Activated T-cell treated with anti-CD3 and anti-CD28 coated beads for 4 hours (primary cell): ENCODE measurements around the gene RUNX1.

Source experiments
- DNase-seq: peaks from one replicate; pipeline ENCODE4 v3.0.0-alpha.2; 2020

Gene RUNX1

DNA sequence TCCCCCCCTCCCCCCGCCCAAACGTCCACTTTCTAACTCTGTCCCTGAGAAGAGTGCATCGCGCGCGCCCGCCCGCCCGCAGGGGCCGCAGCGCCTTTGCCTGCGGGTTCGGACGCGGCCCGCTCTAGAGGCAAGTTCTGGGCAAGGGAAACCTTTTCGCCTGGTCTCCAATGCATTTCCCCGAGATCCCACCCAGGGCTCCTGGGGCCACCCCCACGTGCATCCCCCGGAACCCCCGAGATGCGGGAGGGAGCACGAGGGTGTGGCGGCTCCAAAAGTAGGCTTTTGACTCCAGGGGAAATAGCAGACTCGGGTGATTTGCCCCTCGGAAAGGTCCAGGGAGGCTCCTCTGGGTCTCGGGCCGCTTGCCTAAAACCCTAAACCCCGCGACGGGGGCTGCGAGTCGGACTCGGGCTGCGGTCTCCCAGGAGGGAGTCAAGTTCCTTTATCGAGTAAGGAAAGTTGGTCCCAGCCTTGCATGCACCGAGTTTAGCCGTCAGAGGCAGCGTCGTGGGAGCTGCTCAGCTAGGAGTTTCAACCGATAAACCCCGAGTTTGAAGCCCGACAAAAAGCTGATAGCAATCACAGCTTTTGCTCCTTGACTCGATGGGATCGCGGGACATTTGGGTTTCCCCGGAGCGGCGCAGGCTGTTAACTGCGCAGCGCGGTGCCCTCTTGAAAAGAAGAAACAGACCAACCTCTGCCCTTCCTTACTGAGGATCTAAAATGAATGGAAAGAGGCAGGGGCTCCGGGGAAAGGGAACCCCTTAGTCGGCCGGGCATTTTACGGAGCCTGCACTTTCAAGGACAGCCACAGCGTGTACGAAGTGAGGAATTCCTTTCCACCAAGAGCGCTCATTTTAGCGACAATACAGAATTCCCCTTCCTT, 158.1 kb downstream of the RUNX1 start:
- no peak for DNase-seq

DNA sequence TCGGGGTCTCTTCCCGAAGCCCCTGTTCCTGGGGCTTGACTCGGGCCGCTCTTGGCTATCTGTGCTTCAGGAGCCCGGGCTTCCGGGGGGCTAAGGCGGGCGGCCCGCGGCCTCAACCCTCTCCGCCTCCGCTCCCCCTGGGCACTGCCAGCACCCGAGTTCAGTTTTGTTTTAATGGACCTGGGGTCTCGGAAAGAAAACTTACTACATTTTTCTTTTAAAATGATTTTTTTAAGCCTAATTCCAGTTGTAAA, 158.7 kb downstream of the RUNX1 start:
- no peak for DNase-seq

DNA sequence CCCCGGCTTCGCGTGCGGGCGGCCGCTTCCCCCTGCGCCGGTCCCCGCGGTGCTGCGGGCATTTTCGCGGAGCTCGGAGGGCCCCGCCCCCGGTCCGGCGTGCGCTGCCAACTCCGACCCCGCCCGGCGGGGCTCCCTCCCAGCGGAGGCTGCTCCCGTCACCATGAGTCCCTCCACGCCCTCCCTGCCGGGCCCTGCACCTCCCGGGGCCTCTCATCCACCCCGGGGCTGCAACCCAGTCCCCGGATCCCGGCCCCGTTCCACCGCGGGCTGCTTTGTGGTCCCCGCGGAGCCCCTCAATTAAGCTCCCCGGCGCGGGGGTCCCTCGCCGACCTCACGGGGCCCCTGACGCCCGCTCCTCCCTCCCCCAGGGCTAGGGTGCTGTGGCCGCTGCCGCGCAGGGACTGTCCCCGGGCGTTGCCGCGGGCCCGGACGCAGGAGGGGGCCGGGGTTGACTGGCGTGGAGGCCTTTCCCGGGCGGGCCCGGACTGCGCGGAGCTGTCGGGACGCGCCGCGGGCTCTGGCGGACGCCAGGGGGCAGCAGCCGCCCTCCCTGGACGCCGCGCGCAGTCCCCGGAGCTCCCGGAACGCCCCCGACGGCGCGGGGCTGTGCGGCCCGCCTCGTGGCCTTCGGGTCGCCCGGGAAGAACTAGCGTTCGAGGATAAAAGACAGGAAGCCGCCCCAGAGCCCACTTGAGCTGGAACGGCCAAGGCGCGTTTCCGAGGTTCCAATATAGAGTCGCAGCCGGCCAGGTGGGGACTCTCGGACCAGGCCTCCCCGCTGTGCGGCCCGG, 159.2 kb downstream of the RUNX1 start:
- DNase-seq, result peak; percentile 67

DNA sequence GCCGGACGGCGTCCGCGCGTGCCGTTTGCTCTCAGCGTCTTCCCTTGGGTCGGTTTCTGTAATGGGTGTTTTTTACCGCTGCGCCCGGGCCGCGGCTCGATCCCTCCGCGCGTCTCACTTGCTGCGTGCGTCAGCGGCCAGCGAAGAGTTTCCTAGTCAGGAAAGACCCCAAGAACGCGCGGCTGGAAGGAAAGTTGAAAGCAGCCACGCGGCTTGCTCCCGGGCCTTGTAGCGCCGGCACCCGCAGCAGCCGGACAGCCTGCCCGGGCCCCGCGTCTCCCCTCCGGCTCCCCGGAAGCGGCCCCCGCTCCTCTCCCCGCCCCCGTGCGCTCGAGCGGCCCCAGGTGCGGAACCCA, 159.8 kb downstream of the RUNX1 start:
- peak; percentile 56 for DNase-seq

DNA sequence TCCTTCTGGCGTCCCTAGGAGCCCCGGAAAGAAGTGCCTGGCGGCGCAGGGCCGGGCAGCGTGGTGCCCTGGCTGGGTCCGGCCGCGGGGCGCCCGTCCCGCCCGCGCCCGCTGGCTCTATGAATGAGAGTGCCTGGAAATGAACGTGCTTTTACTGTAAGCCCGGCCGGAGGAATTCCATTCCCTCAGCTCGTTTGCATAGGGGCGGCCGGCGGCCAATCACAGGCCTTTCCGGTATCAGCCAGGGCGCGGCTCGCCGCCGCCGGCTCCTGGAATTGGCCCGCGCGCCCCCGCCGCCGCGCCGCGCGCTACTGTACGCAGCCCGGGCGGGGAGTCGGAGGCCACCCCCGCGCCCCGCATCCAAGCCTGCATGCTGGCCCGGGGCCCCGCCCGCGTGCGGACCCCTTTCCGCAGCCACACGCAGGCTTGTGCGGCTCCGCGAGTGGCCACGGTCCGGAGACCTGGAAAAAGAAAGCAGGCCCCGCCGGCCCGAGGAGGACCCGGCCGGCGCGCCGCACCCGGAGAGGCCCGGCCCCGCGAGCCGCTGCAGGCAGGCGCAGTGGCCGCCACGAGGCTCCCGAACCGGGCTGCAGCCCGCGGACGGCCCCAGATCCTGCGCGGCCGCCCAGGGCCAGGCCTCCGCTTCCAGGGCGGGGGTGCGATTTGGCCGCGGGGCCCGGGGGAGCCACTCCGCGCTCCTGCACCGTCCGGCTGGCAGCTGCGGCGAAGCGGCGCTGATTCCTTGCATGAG, 160.4 kb downstream of the RUNX1 start:
- peak; percentile 73 for DNase-seq

DNA sequence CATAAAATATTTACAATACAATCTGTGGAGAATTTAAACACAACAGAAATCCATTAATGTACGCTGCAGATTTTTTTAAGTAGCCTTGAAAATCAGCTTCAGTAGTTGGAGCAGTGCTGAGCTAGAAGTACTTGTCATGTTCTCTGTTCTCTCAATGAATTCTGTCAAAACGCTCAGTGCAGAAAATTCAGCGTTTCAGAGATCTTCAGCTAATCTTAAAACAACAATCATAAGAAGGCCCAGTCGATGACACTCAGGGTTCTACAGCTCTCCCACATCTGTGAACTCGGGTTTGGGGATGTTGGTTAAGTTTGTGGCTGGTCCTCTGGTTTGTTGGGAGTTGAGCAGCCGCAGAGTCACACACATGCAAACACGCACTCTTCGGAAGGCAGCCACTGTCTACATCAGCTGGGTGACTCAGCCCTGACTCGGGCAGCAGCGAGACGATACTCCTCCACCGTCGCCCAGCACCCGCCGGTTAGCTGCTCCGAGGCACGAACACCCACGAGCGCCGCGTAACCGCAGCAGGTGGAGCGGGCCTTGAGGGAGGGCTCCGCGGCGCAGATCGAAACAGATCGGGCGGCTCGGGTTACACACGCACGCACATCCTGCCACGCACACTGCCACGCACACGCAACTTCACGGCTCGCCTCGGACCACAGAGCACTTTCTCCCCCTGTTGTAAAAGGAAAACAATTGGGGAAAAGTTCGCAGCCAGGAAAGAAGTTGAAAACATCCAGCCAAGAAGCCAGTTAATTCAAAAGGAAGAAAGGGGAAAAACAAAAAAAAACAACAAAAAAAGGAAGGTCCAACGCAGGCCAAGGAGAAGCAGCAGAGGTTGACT, 161.2 kb downstream of the RUNX1 start:
- DNase-seq, result peak; percentile 84

DNA sequence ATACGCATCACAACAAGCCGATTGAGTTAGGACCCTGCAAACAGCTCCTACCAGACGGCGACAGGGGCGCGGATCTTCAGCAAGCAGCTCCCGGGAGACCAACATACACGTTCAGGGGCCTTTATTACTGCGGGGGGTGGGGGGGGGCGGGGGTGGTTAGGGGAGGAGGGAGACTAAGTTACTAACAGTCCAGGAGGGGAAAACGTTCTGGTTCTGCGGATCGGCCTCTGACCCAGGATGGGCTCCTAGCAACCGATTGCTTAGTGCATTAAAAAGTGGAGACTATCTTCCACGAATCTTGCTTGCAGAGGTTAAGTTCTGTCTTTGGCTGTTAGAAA, 162.0 kb downstream of the RUNX1 start:
- DNase-seq, result no peak

DNA sequence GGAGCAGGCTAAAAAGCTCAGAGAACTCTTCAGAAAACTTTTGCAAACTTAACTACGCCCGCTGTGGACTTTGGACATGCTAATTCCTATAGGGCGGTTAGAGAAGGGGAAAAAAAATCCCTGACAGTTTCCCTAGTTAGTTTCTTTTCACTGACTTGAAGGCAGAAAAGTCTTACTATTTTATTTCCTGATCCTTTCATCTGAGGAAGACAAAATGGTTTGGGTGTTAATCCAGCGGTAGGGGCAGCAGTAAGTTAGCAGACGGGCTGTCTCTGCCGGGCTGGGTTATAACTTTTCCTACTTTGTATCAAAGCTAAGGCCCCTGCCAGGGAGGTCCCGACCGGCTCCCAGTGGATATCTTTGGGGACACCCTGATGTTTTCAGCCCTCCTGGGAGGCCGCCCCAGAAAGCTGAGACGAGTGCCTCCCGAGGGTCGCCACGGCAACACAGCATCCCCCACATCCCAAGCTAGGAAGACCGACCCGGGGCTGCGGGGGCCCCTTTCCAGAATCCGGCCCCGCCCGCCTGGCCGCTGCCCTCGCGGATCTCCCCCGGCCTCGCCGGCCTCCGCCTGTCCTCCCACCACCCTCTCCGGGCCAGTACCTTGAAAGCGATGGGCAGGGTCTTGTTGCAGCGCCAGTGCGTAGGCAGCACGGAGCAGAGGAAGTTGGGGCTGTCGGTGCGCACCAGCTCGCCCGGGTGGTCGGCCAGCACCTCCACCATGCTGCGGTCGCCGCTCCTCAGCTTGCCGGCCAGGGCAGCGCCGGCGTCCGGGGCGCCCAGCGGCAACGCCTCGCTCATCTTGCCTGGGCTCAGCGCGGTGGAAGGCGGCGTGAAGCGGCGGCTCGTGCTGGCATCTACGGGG, 162.6 kb downstream of the RUNX1 start:
- DNase-seq, result no peak

DNA sequence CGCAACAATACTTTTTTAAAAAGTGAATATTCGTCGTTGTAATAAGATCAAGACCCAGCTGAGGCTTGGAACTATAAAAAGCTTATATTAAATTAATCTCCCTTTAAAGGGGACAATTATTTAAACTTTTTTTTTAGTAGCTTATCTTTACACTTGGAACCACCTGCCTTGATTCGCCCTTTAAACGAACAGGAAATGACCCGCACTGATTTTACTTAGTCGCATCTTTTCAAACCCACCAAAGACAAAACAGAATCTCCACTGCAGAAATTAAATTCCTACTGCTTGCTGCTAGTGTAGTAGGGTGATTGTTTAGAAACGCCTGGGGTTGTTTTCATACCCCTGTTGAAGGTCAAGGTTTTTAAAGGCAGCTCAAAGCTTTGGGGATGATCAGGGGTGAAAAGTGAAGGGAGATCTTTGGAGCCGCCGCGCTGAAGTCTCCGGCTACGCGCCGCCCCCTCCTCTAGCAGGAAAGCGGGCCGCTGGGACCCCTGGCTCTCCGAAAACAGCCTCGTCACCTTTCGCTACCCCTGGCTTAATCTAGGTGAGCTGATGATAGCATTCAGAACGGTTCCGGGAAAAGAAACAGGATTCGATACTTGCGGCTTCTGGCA, 163.4 kb downstream of the RUNX1 start:
- DNase-seq, result no peak

DNA sequence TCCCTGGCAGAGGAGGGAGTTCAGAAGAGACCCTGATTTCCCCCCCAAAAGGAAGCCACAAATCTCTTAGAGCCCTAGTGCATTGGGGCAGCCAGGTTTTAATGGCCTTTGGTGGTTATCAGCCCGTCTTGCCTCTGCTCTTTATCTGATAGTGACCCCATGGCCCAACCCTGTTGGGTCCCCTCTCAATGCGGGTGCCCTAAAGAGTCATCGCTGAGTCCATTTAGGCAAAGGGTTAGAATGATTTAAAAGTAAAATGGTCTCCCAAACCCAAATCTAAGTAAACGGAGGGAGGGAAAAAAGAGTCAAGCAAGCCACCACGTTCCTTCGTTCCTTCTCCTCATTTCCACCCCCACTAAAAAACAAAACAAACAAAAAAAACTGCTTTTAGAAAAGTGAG, 164.0 kb downstream of the RUNX1 start:
- no peak for DNase-seq

DNA sequence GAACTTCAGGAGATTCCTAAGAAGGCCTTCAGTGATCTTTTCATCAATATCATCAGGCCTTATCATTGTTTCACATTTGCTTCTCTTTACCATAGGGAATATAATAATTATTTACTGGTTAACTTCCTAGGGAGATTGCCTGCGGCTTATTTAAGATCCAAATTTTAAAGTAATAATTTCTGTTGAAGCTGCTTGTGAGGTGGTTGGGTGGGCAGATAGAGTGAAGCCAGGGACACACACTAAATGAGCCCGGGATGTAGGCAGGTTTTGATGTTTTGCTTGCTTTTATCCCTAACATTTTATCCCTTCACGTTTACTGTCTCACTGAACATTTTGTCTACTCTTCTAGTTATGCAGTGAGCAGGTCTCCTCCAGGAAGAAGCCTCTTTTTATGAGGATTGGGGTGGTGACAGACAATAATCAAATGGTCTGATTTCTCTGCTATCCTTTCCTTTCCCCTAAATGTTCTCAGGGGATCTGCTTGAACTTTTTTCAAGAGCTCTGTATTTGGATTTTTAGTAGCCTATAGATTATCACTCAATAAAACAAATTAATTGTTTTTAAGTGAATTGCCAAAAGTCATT, 164.7 kb downstream of the RUNX1 start:
- DNase-seq, result no peak

DNA sequence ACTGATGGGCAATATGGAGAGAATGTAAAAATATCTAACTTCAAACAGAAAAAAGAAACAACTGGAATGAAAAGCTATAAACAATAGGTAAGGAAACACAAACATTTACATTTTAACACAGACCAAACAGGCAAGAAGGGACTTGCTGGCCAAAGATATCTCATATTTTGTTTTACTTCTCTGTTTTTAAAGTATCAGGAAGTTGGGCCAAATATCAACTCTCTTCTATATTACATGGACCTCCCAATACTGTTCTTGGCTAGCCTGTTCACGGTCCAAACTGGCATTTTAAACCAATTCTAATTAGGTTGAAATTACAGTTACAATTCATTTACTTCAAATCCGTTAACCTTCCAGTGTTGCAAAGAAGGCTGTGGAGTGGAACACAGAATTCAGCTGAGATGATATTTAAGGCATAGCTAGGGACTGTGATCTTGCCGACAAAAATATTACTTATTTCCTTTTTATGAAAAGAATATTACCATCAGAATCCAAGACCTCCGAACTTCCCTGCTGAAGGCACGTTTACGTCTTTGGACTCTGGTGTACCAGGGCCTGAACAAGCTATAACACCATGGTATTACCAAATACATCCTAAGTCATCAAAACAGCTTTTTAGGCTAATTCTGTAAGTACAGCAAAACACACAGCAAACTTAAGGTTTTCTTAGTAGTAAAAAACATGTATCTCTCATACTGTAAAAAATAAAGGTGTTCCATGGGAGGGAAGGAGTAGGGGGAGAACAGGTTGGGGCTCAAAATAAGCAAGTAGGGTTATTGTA, 165.4 kb downstream of the RUNX1 start:
- no peak for DNase-seq

DNA sequence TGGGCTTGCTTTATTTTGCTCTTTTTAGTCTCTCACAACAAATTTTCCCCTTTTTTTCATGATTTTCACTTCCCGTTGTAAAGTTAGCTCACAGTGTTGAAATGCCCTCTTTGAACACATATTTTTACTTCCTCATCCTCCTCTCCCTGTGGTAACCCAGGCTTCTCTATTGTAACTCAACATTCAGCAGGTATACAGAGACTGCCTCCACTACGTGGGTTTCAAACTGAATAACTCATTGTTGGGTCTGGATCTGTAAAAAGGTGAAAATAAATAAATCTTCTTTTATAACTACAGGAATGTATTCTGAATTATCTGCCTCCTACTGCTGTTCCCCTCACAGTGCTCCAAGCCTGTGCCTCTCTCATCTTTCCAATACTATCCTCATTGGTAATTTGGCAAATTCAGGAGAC, 166.4 kb downstream of the RUNX1 start:
- DNase-seq, result no peak

DNA sequence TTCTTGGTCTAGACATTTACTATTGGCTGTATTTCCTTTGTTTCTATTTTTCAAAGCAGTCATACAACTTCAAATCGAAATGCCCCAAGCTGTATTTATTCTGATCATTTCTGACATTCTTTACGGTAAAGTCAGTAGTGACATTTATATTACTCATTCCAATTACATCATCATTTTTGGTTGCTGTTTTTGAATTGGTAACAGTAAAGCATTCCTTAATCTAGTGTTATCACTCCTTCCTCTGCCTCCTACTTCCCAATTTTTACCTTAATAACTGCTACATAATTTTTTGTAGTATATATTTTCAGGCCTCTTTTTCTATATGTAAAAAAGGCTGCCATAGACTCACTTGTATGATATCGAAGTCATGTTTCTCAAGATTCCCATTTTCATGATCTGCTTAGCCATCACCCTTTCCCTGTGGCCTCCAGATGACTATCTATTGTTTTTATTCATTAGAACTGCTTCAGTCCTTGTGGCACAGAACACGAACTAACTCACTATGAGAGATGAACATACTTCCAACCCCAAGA, 167.2 kb downstream of the RUNX1 start:
- no peak for DNase-seq

DNA sequence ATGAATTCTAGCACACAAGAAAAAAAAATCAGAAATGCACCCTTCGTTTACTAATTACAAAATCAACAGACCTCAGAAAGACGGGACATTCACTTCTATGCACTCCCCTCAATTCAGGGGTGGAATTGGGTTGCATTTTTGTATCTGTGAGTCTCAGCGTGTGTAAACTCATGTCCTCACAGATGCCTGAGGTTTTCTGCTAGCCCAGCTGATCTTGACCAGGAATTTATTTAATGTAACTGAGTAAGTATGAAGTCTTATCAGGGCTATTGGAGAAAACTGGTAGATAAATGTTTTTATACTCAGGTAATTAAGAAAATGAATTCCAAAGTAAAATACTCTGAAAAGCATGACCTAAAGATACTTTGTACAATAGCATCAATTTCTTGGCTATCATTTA, 167.7 kb downstream of the RUNX1 start:
- no peak for DNase-seq

DNA sequence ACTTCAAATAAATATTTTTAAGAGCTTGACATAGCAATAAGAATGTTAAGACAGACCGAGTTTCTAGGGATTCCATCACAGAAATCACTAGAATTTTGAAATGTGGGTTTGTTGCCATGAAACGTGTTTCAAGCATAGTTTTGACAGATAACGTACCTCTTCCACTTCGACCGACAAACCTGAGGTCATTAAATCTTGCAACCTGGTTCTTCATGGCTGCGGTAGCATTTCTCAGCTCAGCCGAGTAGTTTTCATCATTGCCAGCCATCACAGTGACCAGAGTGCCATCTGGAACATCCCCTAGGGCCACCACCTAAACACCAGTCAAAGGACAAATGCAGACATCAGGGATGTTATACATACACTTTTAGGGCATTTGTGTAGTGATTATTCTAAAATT, 168.7 kb downstream of the RUNX1 start:
- DNase-seq, result no peak

DNA sequence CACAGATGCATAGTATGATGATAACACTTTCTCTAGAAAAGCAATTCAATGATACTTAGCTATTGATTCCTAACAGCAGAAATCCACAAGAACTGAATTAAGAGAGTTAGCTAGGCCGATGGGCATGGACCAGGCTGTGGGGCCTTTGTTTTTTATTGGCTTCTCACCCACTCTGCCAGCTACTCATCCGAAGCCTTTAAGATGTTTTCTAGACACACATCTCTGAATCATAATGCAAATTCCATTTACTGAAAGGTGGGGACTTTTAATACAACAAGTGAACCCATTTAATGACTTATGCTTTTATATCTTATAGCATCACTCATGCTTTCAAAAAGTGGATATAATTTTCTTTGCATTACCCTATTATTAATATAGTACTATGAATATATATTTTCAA, 170.2 kb downstream of the RUNX1 start:
- no peak for DNase-seq

DNA sequence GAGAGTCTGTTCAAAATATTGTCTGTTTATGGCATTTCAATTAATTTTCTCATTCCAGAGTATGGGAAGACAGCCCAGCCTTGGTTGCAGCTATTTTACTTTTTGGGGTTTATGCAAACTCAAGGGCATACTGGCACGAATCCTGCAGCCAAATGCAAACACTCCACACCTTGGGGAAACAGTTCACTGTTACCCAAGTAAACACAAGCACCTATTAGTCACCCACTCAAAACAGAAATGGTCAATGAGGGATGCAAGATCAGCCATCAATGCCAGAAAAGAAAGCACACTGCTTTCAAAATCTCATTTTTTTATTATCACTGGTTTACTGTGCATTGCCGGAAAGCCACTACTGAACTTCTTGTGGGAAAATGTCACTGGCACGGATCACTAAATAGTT, 170.6 kb downstream of the RUNX1 start:
- no peak for DNase-seq

DNA sequence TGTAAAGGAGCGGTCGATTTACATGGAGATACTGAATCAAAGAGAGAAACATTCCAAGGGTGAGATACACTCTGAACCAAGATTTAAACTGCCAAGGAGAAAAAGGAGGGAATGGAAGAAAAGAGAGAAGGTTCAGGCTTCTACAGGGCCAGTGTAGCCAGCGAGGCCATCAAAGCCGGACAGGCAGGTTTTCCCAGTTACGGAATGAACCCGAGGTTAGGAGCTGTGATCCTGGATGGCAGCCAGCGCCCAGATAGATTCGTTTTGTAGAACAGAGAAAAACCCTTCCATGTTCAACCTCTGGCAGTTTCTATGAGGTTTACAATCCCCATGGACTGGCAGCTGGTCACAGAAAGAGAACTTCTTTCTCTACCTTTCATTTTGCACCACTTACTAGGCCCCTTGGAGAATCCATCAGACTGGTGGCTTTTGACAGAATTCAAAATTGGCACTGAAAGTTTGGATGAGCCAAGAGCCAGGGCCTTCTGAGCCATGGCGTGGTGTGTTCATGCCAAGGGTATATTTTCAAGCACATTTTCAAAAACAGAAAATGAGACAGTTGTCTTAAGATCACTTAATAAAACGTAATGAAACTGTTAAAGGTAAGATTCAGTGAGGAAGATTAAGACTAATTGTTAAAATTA, 171.5 kb downstream of the RUNX1 start:
- DNase-seq, result no peak

DNA sequence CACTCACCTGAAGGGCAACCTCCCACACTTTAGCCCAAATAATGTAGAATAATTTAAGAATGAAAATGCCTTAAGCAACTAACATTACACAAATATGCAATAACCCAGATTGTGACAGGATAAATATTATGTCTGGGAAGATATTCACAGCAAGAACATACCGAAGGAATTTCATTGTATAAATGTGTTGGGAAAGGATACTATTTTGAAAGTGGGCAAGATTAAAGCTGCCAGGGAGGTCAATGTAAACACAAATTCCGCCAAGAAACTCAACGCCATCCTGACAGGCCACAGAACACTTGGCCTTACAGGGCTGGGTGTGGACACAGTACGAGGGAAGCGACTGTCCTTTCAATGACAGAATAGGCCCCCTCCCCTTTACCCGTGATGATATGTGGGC, 173.3 kb downstream of the RUNX1 start:
- DNase-seq, result no peak
